ENCODE results near the gene TAGLN. TPM values are rescaled to one million over a fixed set of nuclear protein-coding genes. Genes with fewer than 3 reads are reported as not detected.

The TAGLN gene
- total and polyA plus RNA-seq, 9 donors = 95.4 to 140 (median 113) TPM

DNA sequence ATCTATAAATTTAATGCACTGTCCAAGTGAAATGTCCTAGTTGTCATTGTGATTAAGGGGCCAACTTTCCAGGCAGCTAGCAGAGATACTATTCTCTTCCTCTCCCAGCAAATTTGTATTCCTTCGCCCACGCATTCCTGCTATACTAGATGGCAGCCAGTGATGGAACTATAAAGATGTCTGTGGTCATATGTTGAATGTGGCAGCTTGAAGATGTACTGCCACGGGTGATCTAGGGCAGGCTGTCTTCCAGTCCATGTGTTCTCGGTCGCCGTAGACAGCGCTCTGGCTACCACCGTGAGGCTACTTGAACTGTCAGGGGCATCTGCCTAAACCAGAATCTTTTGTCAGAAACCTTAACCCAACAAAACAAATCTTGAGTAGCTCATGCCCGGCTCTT lies 29.0 kb upstream of the TAGLN start:
- H3K27ac ChIP-seq (ENCODE audit: low read length) = no peak overlapping the region

DNA sequence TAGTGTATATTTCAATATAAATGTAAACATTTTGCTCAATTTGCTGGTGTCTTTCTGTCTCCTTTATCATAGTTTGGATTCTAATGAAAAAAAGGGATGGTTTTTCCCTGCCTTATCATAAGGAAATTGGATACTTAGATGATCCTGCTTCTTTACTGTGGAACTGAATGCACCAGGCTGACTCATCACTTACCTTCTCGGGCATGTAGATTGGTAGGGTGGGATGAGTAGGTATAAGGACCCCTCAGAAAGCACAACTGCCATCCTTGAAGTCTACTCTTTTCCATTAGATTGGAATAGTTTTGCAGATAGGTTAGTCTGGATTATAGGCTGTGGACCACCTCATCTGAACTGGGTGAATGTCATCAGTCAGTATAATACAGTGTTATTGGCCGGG lies 28.2 kb upstream of the TAGLN start:
- Histone ChIP-seq H3K4me1 (ENCODE audit: control insufficient read depth, insufficient read depth, low read length) (peaks cover 5% of the 10 kb centered on the region), H3K36me3 (ENCODE audit: control insufficient read depth, insufficient read depth, low read length) (peaks cover 14% of the 10 kb centered on the region), H3K27me3 (ENCODE audit: control insufficient read depth, insufficient read depth, low read length) (no peaks in the 10 kb centered on the region), H3K27ac (ENCODE audit: low read length) (no peak overlapping the region), H3K4me3 (ENCODE audit: low read length) (no peak overlapping the region), H3K9me3 (replicated peaks; ENCODE audit: control insufficient read depth, low read depth, low read length) (no peaks in the 10 kb centered on the region)
- DNase-seq = no peak
- WGBS (ENCODE audit: insufficient coverage) = no CpG with 5 or more reads among the region's 2 CpGs

More for the DNA sequence above, 29.0 kb upstream of the TAGLN start:
- Histone ChIP-seq H3K27me3 (ENCODE audit: control insufficient read depth, insufficient read depth, low read length) (no peaks in the 10 kb centered on the region), H3K36me3 (ENCODE audit: control insufficient read depth, insufficient read depth, low read length) (peaks cover 22% of the 10 kb centered on the region), H3K9me3 (replicated peaks; ENCODE audit: control insufficient read depth, low read depth, low read length) (no peaks in the 10 kb centered on the region), H3K4me1 (ENCODE audit: control insufficient read depth, insufficient read depth, low read length) (peaks cover 5% of the 10 kb centered on the region), H3K4me3 (ENCODE audit: low read length) (no peak overlapping the region)
- no peak for DNase-seq
- no CpG with 5 or more reads among the region's 9 CpGs for WGBS (ENCODE audit: insufficient coverage)

DNA sequence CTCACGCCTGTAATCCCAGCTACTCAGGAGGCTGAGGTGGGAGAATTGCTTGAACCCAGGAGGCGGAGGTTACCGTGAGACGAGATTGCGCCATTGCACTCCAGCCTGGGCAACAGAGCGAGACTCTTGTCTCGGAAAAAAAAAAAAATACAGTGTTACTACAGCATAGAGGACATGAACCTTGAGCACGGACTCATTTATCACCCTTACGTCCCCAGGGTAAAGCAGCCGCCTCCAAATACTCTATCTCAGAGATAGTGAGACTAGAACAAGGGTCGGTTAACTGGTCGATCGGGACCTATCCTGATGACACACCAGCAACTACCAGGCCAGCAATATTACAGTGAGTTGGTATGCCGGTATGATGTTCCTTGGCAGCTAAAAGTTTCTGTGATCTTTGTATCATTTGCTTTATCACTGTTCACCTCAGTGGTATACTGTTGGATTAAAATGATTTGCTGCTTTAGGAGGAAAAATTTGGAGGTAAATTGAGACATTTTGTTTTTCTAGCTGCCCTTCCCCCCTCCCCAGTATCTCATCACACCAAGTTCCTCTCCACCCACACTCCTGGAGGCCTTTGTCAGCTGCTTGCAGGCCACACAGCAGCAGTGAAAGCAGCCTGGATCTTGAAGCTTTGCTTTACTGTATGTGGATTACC lies 27.6 kb upstream of the TAGLN start:
- H3K9me3 ChIP-seq (replicated peaks; ENCODE audit: control insufficient read depth, low read depth, low read length) = no peaks in the 10 kb centered on the region
- WGBS (ENCODE audit: insufficient coverage) = no CpG with 5 or more reads among the region's 14 CpGs
- peaks cover 12% of the 10 kb centered on the region for H3K36me3 ChIP-seq (ENCODE audit: control insufficient read depth, insufficient read depth, low read length)
- H3K27ac ChIP-seq (ENCODE audit: low read length) = no peak overlapping the region
- DNase-seq = peak; percentile 25
- H3K27me3 ChIP-seq (ENCODE audit: control insufficient read depth, insufficient read depth, low read length) = no peaks in the 10 kb centered on the region
- H3K4me3 ChIP-seq (ENCODE audit: low read length) = no peak overlapping the region
- H3K4me1 ChIP-seq (ENCODE audit: control insufficient read depth, insufficient read depth, low read length) = peaks cover 5% of the 10 kb centered on the region

DNA sequence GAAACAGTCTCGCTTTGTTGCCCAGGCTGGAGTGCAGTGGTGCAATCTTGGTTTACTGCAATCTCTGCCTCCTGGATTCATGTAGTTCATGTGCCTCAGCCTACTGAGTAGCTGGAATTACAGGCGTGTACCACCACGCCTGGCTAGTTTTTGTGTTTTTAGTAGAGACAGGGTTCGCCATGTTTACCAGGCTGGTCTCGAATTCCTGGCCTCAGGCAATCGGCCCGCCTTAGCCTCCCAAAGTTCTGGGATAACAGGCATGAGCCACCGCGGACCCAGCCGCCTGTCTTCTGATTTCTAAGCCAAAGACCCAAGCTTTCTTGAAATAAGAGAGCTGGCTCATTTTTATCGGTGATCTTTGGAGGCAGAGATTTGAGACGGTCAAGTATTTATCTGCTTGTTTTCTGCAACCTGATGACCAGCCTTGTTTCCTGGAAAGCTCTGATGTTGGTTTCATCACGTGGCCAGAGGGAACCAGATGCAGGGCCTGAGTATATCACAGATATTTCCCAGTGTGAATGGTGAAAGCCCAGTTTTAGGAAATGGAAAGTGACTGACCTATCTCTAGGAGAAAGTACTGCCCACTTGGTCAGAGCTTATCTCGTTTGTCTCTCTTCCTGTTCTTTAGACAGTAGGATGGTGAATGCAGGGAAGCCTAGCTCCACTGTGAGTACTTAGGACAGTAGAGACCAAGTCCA lies 26.3 kb upstream of the TAGLN start:
- H3K27me3 ChIP-seq (ENCODE audit: control insufficient read depth, insufficient read depth, low read length) = no peaks in the 10 kb centered on the region
- H3K36me3 ChIP-seq (ENCODE audit: control insufficient read depth, insufficient read depth, low read length) = peaks cover 7% of the 10 kb centered on the region
- H3K4me1 ChIP-seq (ENCODE audit: control insufficient read depth, insufficient read depth, low read length) = peaks cover 5% of the 10 kb centered on the region
- H3K27ac ChIP-seq (ENCODE audit: low read length) = no peak overlapping the region
- H3K4me3 ChIP-seq (ENCODE audit: low read length) = no peak overlapping the region
- no peaks in the 10 kb centered on the region for H3K9me3 ChIP-seq (replicated peaks; ENCODE audit: control insufficient read depth, low read depth, low read length)
- WGBS (ENCODE audit: insufficient coverage) = 87% methylated on average over 10 of the region's 14 CpGs
- DNase-seq = peak; percentile 29

DNA sequence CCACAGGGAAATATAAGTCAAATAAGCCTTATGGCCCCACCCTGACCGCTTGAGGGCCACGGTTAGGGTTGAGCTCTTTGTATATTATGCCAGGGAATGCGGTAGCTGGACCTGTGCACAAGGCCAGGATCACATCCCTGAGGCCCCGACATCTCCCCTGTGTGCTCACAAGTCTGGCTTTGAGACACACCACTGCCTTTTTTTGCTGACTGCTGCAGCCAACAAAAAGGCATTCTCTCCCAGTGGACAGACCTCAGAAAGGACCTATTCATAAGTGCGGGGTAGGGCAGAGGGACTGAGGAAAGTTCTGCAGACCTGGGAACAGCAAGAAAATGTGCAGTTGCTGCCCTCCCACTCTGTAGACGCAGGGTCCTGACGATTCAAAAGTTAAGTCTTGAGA lies 24.1 kb upstream of the TAGLN start:
- WGBS (ENCODE audit: insufficient coverage) = 61% methylated on average over 6 of the region's 7 CpGs
- Histone ChIP-seq H3K4me1 (ENCODE audit: control insufficient read depth, insufficient read depth, low read length) (peaks cover 17% of the 10 kb centered on the region), H3K27ac (ENCODE audit: low read length) (no peak overlapping the region), H3K36me3 (ENCODE audit: control insufficient read depth, insufficient read depth, low read length) (peaks cover 5% of the 10 kb centered on the region), H3K9me3 (replicated peaks; ENCODE audit: control insufficient read depth, low read depth, low read length) (no peaks in the 10 kb centered on the region), H3K27me3 (ENCODE audit: control insufficient read depth, insufficient read depth, low read length) (no peaks in the 10 kb centered on the region), H3K4me3 (ENCODE audit: low read length) (no peak overlapping the region)
- DNase-seq = peak; percentile 3

DNA sequence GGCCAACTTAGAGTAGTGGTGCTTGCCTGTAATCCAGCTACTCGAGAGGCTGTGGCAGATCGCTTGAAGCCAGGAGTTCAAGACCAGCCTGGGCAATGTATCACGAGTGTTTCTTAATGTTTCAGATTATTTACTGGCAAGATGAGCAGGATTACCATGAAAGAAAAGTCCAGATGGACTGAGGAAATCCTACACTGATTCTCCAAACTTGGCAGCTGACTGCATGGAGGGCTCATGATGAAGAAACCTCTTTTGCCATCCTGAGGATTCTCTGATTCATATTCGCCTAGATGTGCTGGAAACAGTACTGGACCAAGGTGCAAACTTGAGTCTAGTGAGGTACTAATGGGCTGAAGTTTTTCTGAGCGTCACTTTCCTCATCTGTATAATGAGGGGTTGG lies 23.4 kb upstream of the TAGLN start:
- 75% methylated on average over 5 of the region's 5 CpGs for WGBS (ENCODE audit: insufficient coverage)
- Histone ChIP-seq H3K9me3 (replicated peaks; ENCODE audit: control insufficient read depth, low read depth, low read length) (no peaks in the 10 kb centered on the region), H3K36me3 (ENCODE audit: control insufficient read depth, insufficient read depth, low read length) (peaks cover 5% of the 10 kb centered on the region), H3K27ac (ENCODE audit: low read length) (no peak overlapping the region), H3K4me3 (ENCODE audit: low read length) (no peak overlapping the region), H3K27me3 (ENCODE audit: control insufficient read depth, insufficient read depth, low read length) (no peaks in the 10 kb centered on the region), H3K4me1 (ENCODE audit: control insufficient read depth, insufficient read depth, low read length) (peaks cover 24% of the 10 kb centered on the region)
- peak; percentile 2 for DNase-seq

DNA sequence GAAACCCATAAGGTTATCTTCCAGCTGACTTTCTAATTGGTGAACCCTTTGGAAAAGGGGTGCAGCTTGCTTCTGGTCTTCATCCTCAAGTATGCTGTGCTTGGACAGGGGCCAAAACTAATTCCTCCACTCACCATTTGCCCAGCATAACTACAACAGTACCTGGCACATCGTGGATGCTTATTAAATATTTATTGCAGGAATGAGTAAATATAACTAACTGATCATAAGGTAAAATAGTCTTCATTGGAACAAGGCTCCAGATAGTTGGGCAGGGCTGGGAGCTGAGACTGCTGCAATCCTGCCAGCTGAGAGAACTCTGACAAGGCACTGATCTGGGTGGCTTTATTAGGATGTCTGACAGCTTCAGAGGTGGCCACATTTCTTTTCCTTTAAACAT lies 23.0 kb upstream of the TAGLN start:
- Histone ChIP-seq H3K36me3 (ENCODE audit: control insufficient read depth, insufficient read depth, low read length) (peaks cover 2% of the 10 kb centered on the region), H3K4me1 (ENCODE audit: control insufficient read depth, insufficient read depth, low read length) (peaks cover 28% of the 10 kb centered on the region), H3K4me3 (ENCODE audit: low read length) (no peak overlapping the region), H3K27ac (ENCODE audit: low read length) (no peak overlapping the region), H3K27me3 (ENCODE audit: control insufficient read depth, insufficient read depth, low read length) (no peaks in the 10 kb centered on the region), H3K9me3 (replicated peaks; ENCODE audit: control insufficient read depth, low read depth, low read length) (no peaks in the 10 kb centered on the region)
- no CpG with 5 or more reads among the region's 1 CpG for WGBS (ENCODE audit: insufficient coverage)
- DNase-seq = peak; percentile 7

DNA sequence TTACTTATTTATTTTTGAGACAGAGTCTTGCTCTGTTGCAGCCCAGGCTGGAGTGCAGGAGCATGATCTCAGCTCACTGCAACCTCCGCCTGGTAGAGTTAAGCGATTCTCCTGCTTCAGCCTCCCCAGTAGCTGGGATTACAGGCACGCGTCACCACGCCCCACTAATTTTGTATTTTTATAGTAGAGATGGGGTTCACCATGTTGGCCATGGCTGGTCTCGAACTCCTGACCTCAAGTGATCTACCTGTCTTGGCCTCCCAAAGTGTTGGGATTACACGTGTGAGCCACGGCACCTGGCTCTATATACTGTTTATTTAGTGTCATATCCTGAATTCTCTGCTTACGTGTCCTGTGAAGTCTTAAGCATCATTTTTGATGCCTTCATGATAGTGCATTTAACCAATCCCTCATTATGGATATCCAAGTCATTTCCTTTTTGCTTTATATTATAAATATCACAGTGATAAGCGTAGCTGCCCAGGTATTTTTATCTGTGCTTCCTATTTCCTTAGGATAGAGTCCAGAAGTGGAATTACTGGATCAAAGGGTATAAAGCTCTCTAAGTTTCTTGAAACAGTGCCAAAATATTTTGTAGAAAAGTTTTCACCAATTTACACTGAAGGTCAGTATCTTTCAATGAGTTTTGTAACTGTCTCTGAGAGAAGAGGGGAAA lies 21.5 kb upstream of the TAGLN start:
- Histone ChIP-seq H3K4me1 (ENCODE audit: control insufficient read depth, insufficient read depth, low read length) (peaks cover 32% of the 10 kb centered on the region), H3K36me3 (ENCODE audit: control insufficient read depth, insufficient read depth, low read length) (peaks cover 15% of the 10 kb centered on the region), H3K27me3 (ENCODE audit: control insufficient read depth, insufficient read depth, low read length) (no peaks in the 10 kb centered on the region), H3K9me3 (replicated peaks; ENCODE audit: control insufficient read depth, low read depth, low read length) (no peaks in the 10 kb centered on the region), H3K27ac (ENCODE audit: low read length) (peak overlapping the region; percentile 89), H3K4me3 (ENCODE audit: low read length) (peak overlapping the region; percentile 84)
- DNase-seq = peak; percentile 1
- WGBS (ENCODE audit: insufficient coverage) = 94% methylated on average over 2 of the region's 10 CpGs

DNA sequence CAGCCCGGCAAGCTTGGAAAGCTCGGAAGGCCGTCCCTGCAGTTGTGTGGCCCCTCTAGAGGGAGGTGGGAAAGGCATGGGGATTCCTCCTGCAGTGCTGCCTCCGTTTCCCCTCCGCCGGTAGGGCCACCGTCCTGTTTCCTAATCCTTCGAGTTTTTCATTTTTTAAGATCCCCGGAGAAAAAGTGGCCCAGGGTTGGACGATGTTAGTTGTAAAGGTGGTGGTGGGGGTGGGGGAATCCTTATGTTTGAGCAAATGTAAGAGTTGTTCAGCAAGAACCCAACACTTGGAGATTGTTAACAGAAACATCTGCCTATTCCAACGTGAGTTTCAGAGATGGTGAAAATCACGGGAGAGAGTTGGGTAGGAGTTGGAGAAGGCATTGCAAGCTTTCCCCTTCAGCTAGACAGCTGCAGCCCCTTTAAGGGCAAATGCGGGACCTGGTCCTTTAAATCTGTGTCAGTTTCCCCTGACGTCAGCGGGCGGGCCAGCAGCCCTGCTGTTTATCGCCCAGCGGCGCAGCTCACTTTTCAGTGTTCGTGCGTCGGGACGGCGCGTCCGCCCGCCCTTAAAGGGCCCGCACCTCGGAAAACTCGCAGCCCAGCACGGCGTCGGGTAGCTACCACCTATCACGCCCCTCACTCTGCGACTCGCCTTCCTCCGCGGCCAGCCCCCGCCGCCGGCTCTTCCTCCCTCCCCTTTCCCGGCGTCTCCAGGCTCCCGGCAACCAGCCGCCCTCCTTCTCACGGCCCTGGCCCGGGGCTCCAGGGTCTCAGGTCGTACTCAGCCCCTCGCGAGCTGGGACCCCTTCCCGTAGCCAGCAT lies 20.7 kb upstream of the TAGLN start, which contains the start of gene SIDT2:
TSS of gene SIDT2 (plus strand) at position 534 of the 825 bp plus-strand sequence. CDS start 521 bp downstream, outside the sequence.
- peak; percentile 99 for DNase-seq
- Histone ChIP-seq H3K27ac (ENCODE audit: low read length) (peak within 1 kb of the TSS; percentile 89), H3K4me3 (ENCODE audit: low read length) (peak within 1 kb of the TSS; percentile 84), H3K27me3 (ENCODE audit: control insufficient read depth, insufficient read depth, low read length) (no peaks in the 10 kb centered on the region), H3K36me3 (ENCODE audit: control insufficient read depth, insufficient read depth, low read length) (peaks cover 15% of the 10 kb centered on the region), H3K9me3 (replicated peaks; ENCODE audit: control insufficient read depth, low read depth, low read length) (no peaks in the 10 kb centered on the region), H3K4me1 (ENCODE audit: control insufficient read depth, insufficient read depth, low read length) (peaks cover 27% of the 10 kb centered on the region)
- under 1% methylated on average over 36 of the region's 51 CpGs for WGBS (ENCODE audit: insufficient coverage)
